GM18511 (cell line): ENCODE measurements around the gene PJA1.

ENCODE experiments used
- ATAC-seq: cut with Tn5 transposase; IDR thresholded peaks from one replicate; pipeline ENCODE4 v1.9.1; 2021; ENCODE audit warnings: mild to moderate bottlenecking, moderate library complexity; ENCODE audit not compliant: unreplicated experiment

The PJA1 gene

DNA sequence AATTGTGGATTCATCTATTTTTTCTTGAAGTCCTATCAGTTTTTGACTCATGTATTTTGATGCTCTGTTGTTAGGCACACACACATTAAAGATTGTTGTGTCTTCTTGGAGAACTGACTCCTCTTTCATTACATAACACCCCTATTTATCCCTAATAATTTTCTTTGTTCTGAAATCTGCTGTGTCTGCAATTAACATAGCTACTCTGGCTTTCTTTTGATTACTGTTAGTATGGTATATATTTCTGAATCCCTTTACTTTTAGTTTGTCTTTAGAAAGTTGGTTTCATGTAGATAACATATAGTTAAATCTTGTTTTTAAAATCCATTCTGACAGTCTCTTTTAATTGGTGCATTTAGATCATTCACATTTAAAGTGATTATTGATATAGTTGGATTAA lies 5.1 kb upstream of the PJA1 start:
- no peak for ATAC-seq

GRCh38 chrX:69163936-69164741 lies 1.1 kb downstream of the PJA1 start:
- peak; percentile 63 for ATAC-seq

DNA sequence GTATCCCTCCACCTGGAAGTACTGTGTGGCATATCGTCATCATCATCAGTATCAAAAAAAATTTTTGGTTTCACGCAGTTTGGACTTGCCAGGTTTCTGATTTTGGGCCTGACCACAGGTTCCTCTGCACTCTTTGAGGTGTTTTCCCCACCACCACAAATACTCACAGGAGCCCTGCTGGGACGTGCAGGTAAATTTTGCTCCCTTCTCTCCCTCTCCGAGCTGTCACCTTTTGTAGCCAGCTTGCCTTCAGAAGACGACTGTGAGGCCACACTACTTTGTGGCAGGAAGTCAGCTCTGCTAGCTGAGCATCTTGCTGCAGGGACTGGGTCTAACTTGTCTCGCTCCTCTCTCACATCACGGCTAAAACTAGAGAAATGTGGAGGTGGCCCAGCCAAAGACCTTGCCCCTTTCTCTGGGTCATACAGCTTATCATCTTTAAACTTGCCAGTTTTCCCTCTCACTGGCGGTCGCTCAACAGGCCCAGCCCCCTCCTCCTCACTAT lies 2.8 kb downstream of the PJA1 start:
- ATAC-seq = no peak

DNA sequence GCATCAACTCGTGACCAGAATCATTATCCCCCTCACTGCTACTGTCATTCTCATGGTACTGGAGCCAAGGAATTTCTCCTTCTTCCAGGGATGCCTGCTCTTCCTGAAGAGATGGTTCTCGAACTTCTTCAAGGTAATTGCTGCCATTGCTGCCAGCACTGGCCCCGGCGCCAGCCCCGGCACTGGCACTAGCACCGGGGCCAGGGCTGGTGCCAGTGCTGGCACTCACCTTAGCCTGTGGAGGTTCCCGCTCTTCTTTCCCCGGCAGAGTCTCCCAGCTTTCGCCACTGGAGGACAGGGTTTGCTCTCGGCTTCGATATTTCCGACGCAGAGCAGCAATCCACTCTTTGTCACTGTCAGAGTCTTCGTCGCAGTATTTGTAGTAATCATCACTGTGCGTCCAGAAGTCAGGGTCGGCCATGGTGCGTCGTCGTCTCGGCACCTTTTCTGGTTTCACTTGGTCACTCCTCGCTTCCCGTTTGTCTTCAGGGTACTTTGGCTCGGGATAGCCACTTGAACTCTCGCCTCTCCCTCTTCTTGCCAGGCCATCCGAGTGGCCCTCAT lies 3.4 kb downstream of the PJA1 start:
- ATAC-seq = no peak

DNA sequence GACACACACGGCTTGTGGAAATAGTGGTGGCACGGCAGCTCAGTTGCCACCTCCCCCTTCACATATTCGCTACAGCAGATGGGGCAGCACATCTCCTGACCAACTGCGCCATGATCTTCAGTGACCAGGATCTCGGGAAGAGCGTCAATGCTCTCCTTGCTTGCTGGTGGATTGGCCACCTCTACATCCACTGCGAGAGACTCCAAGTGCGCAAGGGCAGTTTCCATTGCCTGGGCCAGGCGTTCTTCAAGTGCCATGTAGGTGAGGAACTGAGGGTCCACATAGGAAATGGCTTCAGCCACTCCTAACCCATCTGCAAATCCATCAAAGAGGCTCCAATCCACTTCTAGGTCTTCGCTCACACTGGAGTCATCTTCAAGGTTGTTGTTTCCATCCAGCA lies 3.9 kb downstream of the PJA1 start:
- ATAC-seq = no peak

- peak; percentile 89 for ATAC-seq
These were observed 6.9 kb downstream of the PJA1 start for GRCh38 chrX:69158166-69158980.

- ATAC-seq = no peak
These were observed 8.6 kb downstream of the PJA1 start for GRCh38 chrX:69156638-69157037.

DNA sequence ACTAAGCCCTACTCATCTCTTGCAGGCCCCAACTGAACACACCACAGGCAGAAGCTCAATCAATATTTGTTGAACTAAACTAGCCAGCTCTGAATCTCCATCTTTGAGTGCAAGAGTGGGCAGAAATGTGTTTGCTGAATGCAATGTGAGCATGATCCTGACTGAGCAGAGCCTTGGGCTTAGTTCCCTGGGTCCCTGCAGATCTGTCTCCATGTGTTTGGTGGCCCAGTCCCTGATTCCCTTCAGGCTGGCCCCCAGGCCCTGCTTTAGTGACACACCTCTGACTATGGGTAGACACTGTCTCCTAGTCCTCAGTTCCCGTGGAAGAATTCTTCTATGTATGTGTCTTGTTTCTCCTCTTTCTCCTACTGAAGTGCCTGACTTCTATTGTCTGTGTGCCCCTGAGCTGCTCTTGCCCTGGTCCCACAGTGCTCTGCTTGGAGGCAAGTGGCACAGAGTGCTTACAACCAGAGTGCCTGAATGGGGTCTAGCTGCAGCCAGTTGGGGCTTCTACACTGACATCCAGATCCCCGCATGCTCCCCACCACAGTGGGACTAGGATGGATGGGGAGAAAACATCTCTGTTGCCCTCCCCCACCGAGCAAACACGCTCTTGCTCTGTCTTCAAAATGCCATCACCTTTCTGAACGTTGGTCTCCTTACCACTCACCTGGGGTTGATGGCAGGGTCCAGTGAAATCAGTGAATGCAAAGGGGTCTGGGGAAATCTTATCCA lies 9.3 kb downstream of the PJA1 start:
- ATAC-seq = no peak

DNA sequence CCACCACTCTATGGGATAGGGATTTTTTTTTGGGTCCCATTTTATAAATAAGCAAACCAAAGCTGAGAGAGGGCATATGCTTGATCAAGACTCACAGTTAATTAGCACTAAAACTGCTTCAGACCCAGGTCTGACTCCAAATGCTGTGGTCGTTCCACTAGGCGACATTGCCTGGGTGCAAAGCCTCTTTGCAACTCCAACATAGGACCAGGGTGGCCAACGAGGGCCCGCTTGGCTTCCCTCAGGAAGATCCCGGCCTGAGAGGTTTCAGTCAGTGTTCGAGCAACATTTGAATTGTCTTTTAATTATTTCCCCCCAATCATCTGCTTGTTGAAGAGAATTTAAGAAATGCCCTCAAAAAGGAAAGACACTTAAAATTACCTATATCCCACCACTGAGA lies 11.2 kb downstream of the PJA1 start:
- no peak for ATAC-seq

DNA sequence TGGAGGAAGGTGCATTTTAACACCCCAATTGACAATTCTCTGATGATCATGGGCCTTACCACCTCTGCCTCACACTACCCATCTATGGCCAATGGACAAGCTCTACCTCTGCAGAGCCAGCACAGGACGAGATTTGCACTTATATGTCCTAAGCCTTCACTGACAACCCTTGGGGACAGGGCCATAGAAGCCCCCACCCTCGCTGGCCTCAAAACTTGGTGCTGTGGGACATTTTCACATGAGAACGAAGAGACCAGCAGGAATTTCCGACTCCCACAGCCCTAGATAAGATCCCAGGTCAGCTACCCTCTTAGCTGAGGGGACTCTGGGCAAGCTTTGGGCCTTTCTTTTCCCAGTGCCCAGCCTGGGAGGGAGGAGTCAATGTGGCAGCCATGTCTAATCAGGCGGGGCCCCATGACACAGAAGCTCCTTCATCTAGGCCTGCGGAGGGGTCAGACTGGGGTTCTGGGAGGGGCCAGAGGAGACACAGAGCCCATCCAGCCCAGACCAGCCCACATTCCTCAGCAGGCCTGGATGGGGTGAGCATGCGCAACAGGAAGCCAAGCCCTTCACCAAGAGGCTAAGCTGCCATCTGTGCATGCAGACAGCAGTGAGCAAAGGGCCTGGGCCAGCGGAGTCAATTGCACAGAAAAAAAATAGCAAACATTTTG lies 12.1 kb downstream of the PJA1 start:
- ATAC-seq = no peak

DNA sequence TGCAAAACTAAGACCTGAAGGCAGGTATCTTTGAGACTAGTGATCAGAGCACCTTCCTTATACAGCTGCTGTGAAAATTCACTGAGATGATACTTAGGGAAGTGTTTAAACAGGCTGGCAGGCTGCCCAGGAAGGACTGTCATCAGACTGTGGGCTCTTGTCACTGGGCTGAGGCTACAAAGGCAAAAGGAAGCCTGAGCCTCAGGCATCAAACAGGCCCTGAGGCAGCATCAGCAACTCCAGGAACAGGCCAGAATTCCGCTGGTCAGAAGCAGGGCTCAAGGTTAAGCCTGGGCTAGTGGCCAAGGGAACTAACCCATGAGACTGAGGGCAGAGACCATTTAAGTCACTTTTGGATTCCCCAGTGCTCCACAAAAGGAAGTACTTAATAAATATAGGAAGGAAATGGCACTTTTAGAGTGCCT lies 12.8 kb downstream of the PJA1 start:
- ATAC-seq = no peak

- ATAC-seq = no peak
These were observed 13.4 kb downstream of the PJA1 start for GRCh38 chrX:69151866-69152284.

- ATAC-seq = no peak
These were observed 14.8 kb downstream of the PJA1 start for GRCh38 chrX:69150281-69150960.

DNA sequence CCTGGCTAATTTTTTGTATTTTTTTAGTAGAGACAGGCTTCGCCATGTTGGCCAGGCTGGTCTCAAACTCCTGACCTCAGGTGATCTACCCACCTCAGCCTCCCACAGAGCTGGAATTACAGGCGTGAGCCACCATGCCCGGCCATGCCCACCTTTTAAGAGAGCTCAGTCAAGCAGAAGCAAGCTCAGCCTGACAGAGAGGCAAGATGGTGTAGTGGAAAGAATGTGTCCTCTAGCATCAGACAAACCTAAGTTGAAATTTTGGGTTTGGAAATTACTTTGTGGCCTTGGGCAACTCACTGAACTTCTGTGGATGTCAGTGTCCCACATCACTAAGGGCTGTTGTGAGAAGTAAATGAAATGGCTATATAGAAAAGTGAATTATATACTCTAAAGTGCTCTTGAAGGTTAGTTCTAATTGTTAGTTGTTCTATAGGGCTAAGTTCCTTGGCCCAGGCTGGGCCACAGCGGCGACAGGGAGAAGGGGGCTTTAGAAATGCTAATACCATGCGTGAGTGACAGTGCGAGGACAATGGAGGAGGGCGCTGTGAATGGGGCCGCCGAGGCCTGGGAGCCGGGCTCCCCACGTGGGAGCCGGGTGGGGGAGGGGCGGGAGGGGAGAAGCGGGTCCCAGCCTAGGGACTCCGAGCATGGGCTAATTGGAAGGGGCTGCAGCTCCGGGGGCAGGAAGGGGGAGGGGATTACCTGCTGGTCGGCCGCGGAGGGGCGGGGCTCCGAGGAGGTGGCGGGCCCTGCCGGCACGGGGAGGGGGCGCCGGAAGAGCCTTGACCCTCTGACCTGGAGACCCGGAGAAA lies 15.6 kb downstream of the PJA1 start:
- no peak for ATAC-seq

- ATAC-seq = no peak
These were observed 16.3 kb downstream of the PJA1 start for GRCh38 chrX:69148946-69149345.

- no peak for ATAC-seq
These were observed 18.5 kb downstream of the PJA1 start for GRCh38 chrX:69146739-69147138.

- no peak for ATAC-seq
These were observed 19.5 kb downstream of the PJA1 start for GRCh38 chrX:69145714-69146113.

- ATAC-seq = no peak
These were observed 20.2 kb downstream of the PJA1 start for GRCh38 chrX:69144838-69145680.
